Neural progenitor cell (in vitro differentiated cells): Measurements from ENCODE around the gene LRFN5. TPM values are rescaled to one million over a fixed set of nuclear protein-coding genes. Genes with fewer than 3 reads are reported as not detected.

ENCODE experiments used
- small RNA-seq: library from RNA; depleted of rRNA; stranded (forward); fragments of <200 nt; gene quantifications from one replicate; pipeline ENCODE3, GENCODE V24; 2015
- total RNA-seq: library from RNA; depleted of rRNA; stranded (reverse); fragments of >200 nt; gene quantifications from 2 replicates; pipeline ENCODE4 v1.2.3, GENCODE V29; 2015; ENCODE audit warnings: low replicate concordance

Gene LRFN5
- total RNA-seq, 1 donor from 2014 or later = 0.49 TPM

Small RNA genes within 50 kb of the gene (small RNA-seq; reads per million reads assigned to genes)
- not detected for gene RF00322
